Right lobe of liver (tissue), 4 donors: ENCODE data around the gene BMAL2.

Experiments
- POLR2A ChIP-seq: fragments of 450-650 bp; IDR thresholded peaks from one replicate; pipeline ENCODE4 v1.6.1; 2017; ENCODE audit warnings: antibody characterized with exemption, mild to moderate bottlenecking
- TF ChIP-seq, protein P1 (sequence below), 4 donors: fragments of 200-600 bp in 3 of 4; fragments of 450-650 bp in 1 of 4; IDR thresholded peaks; one replicate each; pipeline versions ENCODE4 v1.5.1 to v1.8.0; 2016 to 2022; ENCODE audit warnings: antibody characterized with exemption in 4 of 4, mild to moderate bottlenecking in 2 of 4
- donor health status: DM: no; HTN: no; CAD: no.
- donor health status: DM: no; HTN: no; CAD: no.
- donor health status: DM: no; HTN: yes; CAD: no.

GRCh38 chr12:27303139-27304111 lies 29.2 kb upstream of the BMAL2 start:
- TF ChIP-seq, protein P1, sequence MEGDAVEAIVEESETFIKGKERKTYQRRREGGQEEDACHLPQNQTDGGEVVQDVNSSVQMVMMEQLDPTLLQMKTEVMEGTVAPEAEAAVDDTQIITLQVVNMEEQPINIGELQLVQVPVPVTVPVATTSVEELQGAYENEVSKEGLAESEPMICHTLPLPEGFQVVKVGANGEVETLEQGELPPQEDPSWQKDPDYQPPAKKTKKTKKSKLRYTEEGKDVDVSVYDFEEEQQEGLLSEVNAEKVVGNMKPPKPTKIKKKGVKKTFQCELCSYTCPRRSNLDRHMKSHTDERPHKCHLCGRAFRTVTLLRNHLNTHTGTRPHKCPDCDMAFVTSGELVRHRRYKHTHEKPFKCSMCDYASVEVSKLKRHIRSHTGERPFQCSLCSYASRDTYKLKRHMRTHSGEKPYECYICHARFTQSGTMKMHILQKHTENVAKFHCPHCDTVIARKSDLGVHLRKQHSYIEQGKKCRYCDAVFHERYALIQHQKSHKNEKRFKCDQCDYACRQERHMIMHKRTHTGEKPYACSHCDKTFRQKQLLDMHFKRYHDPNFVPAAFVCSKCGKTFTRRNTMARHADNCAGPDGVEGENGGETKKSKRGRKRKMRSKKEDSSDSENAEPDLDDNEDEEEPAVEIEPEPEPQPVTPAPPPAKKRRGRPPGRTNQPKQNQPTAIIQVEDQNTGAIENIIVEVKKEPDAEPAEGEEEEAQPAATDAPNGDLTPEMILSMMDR (IDR thresholded peaks at IDR 0.05), result no peak
- TF ChIP-seq POLR2A, result no peak
